Endothelial cell of umbilical vein (primary cell): ENCODE data around the gene SP1. TPM values are rescaled to one million over a fixed set of nuclear protein-coding genes. Genes with fewer than 3 reads are reported as not detected.

ENCODE experiments used
- BruUV-seq: library from RNA; stranded (reverse); fragments of 400-500 nt; replicated peaks from 2 replicates; lab custom pipeline; 2021; lab: Mats Ljungman, UMichigan
- CTCF ChIA-PET: fragments of 300-600, 350-600 bp; sonication (Branson Sonifier 250); formaldehyde crosslinking; loops from one replicate; lab custom pipeline; 2021; ENCODE audit warnings: antibody characterized with exemption, inconsistent platforms; lab: Charles Lee
- POLR2A ChIA-PET: fragments of 300-600, 350-600 bp; sonication (Branson Sonifier 250); formaldehyde crosslinking; loops from one replicate; lab custom pipeline; 2021; ENCODE audit warnings: antibody characterized with exemption, inconsistent platforms; lab: Charles Lee
- DNase-seq: peaks from one replicate; pipeline ENCODE4 v3.0.0-alpha.2; 2011; ENCODE audit warnings: low read depth, low spot score
- FAIRE-seq: peaks from 2 replicates; lab custom pipeline; 2011; peaks lifted over from hg19 to GRCh38; lab: Jason Lieb, UNC
- H2AFZ ChIP-seq: 2 replicates; pipeline ENCODE4 v1.6.0; 2012; ENCODE audit warnings: low read depth, low read length, control low read depth, inconsistent platforms
- H3K27ac ChIP-seq: 2 replicates; pipeline ENCODE4 v1.5.1; 2011; ENCODE audit warnings: low read depth, mild to moderate bottlenecking, control low read depth, low read length, moderate library complexity; ENCODE audit not compliant: insufficient read depth
- H3K27me3 ChIP-seq, 2 experiments: 2 replicates each; pipeline versions ENCODE4 v1.6.0 to v1.6.1; 2011; ENCODE audit warnings: low read length in 2 of 2, mixed read lengths in 1 of 2; ENCODE audit not compliant: control insufficient read depth in 2 of 2, insufficient read depth in 2 of 2
- H3K36me3 ChIP-seq, 2 experiments: 2 replicates in 1 of 2; 3 replicates in 1 of 2; pipeline ENCODE4 v1.5.1; 2011; ENCODE audit warnings: low read length in 2 of 2, mild to moderate bottlenecking in 1 of 2, moderate library complexity in 1 of 2; ENCODE audit not compliant: control insufficient read depth in 2 of 2, insufficient read depth in 2 of 2; ENCODE audit errors: extremely low read depth in 1 of 2
- H3K4me1 ChIP-seq: 3 replicates; pipeline ENCODE4 v1.5.1; 2011; ENCODE audit warnings: mild to moderate bottlenecking, low read length; ENCODE audit not compliant: control insufficient read depth, insufficient read depth; ENCODE audit errors: extremely low read depth
- H3K4me2 ChIP-seq: 2 replicates; pipeline ENCODE4 v1.6.1; 2011; ENCODE audit warnings: low read length, control low read depth, mixed read lengths; ENCODE audit not compliant: insufficient read depth
- H3K4me3 ChIP-seq, 3 experiments: fragments of 200-600 bp in 1 of 3; sonication (generic), shearing (Covaris generic) in 1 of 3; replicated peaks in 1 of 3; 2 replicates each; pipeline ENCODE4 v1.5.1; 2011 to 2016; ENCODE audit warnings: control low read depth in 3 of 3, low read length in 3 of 3, mild to moderate bottlenecking in 2 of 3, inconsistent platforms in 1 of 3, low read depth in 1 of 3, moderate library complexity in 1 of 3; ENCODE audit not compliant: insufficient read depth in 1 of 3
- H3K79me2 ChIP-seq: 2 replicates; pipeline ENCODE4 v1.6.0; 2012; ENCODE audit warnings: low read length, inconsistent platforms; ENCODE audit not compliant: control insufficient read depth, insufficient read depth
- H3K9ac ChIP-seq: replicated peaks from 2 replicates; pipeline ENCODE3; 2011; ENCODE audit warnings: low read length, control low read depth; ENCODE audit not compliant: insufficient read depth; ENCODE audit errors: extremely low read depth
- H3K9me1 ChIP-seq: replicated peaks from 3 replicates; pipeline ENCODE4 v1.6.0; 2011; ENCODE audit warnings: mild to moderate bottlenecking, low read length; ENCODE audit not compliant: control insufficient read depth, insufficient read depth; ENCODE audit errors: extremely low read depth
- H3K9me3 ChIP-seq: replicated peaks from 2 replicates; pipeline ENCODE4 v1.5.1; 2012; ENCODE audit warnings: low read length, inconsistent platforms; ENCODE audit not compliant: control insufficient read depth, insufficient read depth
- H4K20me1 ChIP-seq: replicated peaks from 2 replicates; pipeline ENCODE3; 2011; ENCODE audit warnings: mild to moderate bottlenecking, low read length; ENCODE audit not compliant: control insufficient read depth, insufficient read depth; ENCODE audit errors: extremely low read depth
- EZH2 ChIP-seq: IDR thresholded peaks from 2 replicates; pipeline ENCODE4 v1.6.1; 2012; ENCODE audit warnings: borderline replicate concordance, low read depth, mild to moderate bottlenecking, moderate library complexity, low read length, inconsistent platforms; ENCODE audit not compliant: severe bottlenecking
- FOS ChIP-seq: IDR thresholded peaks from 2 replicates; pipeline ENCODE4 v1.6.1; 2011; ENCODE audit warnings: mild to moderate bottlenecking, low read length, moderate library complexity, borderline replicate concordance; ENCODE audit not compliant: insufficient read depth
- GATA2 ChIP-seq: IDR thresholded peaks from 2 replicates; pipeline ENCODE4 v1.7.0; 2011; ENCODE audit warnings: low read depth, mild to moderate bottlenecking, moderate library complexity, mixed read lengths, low read length; ENCODE audit not compliant: insufficient read length, insufficient read depth
- JUN ChIP-seq: IDR thresholded peaks from 2 replicates; pipeline ENCODE4 v1.6.1; 2011; ENCODE audit warnings: borderline replicate concordance, low read depth; ENCODE audit not compliant: insufficient read length, insufficient read depth
- MYC ChIP-seq: IDR thresholded peaks from one replicate; pipeline ENCODE4 v1.6.1; 2011; ENCODE audit warnings: mild to moderate bottlenecking, low read depth, low read length
- POLR2A ChIP-seq: IDR thresholded peaks from 2 replicates; pipeline ENCODE4 v1.6.1; 2012; ENCODE audit warnings: low read depth, mild to moderate bottlenecking, control low read depth, low read length
- POLR2AphosphoS5 ChIP-seq: IDR thresholded peaks from 2 replicates; pipeline ENCODE4 v1.6.1; 2012; ENCODE audit warnings: low read depth, mild to moderate bottlenecking, control low read depth, low read length, moderate library complexity; ENCODE audit not compliant: insufficient read depth
- dilution Hi-C: fragments of 300-500 bp; cut with MboI; formaldehyde crosslinking; loops from one replicate; pipeline ENCODE4 v1.15.0; 2019; ENCODE audit warnings: low sequenced_read_pairs; ENCODE audit not compliant: extremely low pct_ligation_motif_present
- intact Hi-C: fragments of 100-400 bp; cut with micrococcal nuclease; formaldehyde crosslinking; loops from one replicate; pipeline ENCODE4 v1.10.0; 2022
- polyA plus RNA-seq, 4 experiments: library from polyadenylated mRNA; depleted of rRNA in 3 of 4; stranded (reverse) in 3 of 4; unstranded in 1 of 4; fragments of >200 nt; gene quantifications; 2 replicates each; pipeline versions ENCODE4 v1.2.1 to v1.2.3, GENCODE V29; 2011 to 2012; ENCODE audit warnings: missing spikeins in 1 of 4
- total RNA-seq: library from RNA; stranded (reverse); gene quantifications from 2 replicates; pipeline ENCODE4 v1.2.3, GENCODE V29; 2021
- TF ChIP-seq, protein P1 (sequence below), 2 donors: IDR thresholded peaks; 1 replicate in 1 of 2; 2 replicates in 1 of 2; pipeline ENCODE4 v1.5.1; 2011; ENCODE audit warnings: low read length in 2 of 2, mild to moderate bottlenecking in 2 of 2, moderate library complexity in 2 of 2, control low read depth in 1 of 2, inconsistent platforms in 1 of 2, low read depth in 1 of 2; ENCODE audit not compliant: insufficient read depth in 1 of 2; ENCODE audit errors: extremely low read depth in 1 of 2
- TF ChIP-seq, protein P2 (sequence below): IDR thresholded peaks from 2 replicates; pipeline ENCODE4 v1.6.1; 2011; ENCODE audit not compliant: insufficient read depth, insufficient read length

SP1 gene
- total and polyA plus RNA-seq, 2 donors (not counting 3 experiments of a cell fraction or from before 2014, with no cell fraction given): 34.8 to 56.3 TPM

DNA sequence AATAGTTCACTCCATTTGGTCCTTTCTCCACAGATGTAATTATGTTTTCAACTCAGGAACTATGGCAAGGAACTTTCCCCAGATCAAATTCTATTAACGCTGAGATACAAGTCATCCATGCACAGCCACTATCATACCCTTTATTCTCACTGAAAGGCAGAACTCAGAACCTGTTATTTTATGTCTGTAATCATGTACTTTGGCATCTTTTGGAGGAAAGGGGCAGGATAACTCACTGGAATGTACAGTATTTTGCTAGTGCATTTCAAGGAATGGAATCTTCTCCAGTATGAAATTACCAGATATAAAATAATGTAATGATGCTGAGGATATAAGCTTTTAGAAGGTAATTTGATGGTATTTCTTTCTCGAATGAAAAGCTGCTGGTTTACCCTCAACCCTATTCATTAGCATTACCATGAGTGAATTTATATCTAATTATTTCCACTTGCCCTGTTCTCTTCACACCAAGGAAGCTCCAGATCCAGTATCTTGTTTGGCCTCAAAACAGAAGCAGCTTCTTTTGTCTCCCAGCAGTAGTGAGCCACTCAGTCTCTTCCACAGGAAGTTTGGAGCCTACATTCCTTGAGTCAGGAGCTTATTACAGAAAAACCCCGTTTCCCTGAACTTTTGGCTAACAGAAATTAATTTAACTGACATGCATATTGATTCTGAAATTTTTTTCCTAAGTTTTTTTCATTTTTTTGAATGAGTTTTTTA lies 33.7 kb downstream of the SP1 start:
- H3K36me3 ChIP-seq: peaks cover 15 to 16% of the 10 kb centered on the region in 2 experiments
- no peak for TF ChIP-seq POLR2A
- TF ChIP-seq FOS: no peak
- TF ChIP-seq POLR2AphosphoS5: no peak
- no peak for TF ChIP-seq MYC
- no peak for TF ChIP-seq GATA2
- no peak for TF ChIP-seq JUN
- no peak for TF ChIP-seq EZH2
- TF ChIP-seq, protein P1, sequence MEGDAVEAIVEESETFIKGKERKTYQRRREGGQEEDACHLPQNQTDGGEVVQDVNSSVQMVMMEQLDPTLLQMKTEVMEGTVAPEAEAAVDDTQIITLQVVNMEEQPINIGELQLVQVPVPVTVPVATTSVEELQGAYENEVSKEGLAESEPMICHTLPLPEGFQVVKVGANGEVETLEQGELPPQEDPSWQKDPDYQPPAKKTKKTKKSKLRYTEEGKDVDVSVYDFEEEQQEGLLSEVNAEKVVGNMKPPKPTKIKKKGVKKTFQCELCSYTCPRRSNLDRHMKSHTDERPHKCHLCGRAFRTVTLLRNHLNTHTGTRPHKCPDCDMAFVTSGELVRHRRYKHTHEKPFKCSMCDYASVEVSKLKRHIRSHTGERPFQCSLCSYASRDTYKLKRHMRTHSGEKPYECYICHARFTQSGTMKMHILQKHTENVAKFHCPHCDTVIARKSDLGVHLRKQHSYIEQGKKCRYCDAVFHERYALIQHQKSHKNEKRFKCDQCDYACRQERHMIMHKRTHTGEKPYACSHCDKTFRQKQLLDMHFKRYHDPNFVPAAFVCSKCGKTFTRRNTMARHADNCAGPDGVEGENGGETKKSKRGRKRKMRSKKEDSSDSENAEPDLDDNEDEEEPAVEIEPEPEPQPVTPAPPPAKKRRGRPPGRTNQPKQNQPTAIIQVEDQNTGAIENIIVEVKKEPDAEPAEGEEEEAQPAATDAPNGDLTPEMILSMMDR (IDR thresholded peaks at IDR 0.05; ENCODE audit: extremely low read depth in 1 of 2, insufficient read depth in 1 of 2, low read depth in 1 of 2, low read length in 2 of 2): no peak
- TF ChIP-seq, protein P2, sequence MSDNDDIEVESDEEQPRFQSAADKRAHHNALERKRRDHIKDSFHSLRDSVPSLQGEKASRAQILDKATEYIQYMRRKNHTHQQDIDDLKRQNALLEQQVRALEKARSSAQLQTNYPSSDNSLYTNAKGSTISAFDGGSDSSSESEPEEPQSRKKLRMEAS: no peak
- H3K4me1 ChIP-seq: peaks cover 24% of the 10 kb centered on the region
- CTCF ChIA-PET: interaction anchor here (0.8 to 9.7 kb wide), 4 partner anchors 34 to 86 kb away, joined by 4 to 101 read pairs (median 4); partner anchors contain the start of gene SP1
- H3K4me2 ChIP-seq: no peak overlapping the region
- no peaks in the 10 kb centered on the region for H3K27me3 ChIP-seq
- DNase-seq (no peak), FAIRE-seq (no peak)
- H3K4me3 ChIP-seq: no peak overlapping the region
- H4K20me1 ChIP-seq: no peaks in the 10 kb centered on the region
- no peak overlapping the region for H3K27ac ChIP-seq
- BruUV-seq: no TSS peak
- H3K9me3 ChIP-seq: no peaks in the 10 kb centered on the region
- no peaks in the 10 kb centered on the region for H3K9me1 ChIP-seq
- H2AFZ ChIP-seq: no peak overlapping the region
- intact Hi-C loops: no loop called here
- POLR2A ChIA-PET: no interaction called here
- dilution Hi-C loops: no loop called here
- H3K79me2 ChIP-seq: no peaks in the 10 kb centered on the region
- H3K9ac ChIP-seq: no peak overlapping the region
